ENCODE measurements around the gene MOK.

MOK gene

GRCh38 chr14:102277874-102278630 lies 26.9 kb downstream of the MOK start:
- TF ChIP-seq CTCF (IDR thresholded peaks at IDR 0.05; ENCODE audit: low read depth, low read length, missing control alignments) = no peak
- no peak for DNase-seq (ENCODE audit: extremely low read depth, low read depth)
- H3K4me3 ChIP-seq (replicated peaks; ENCODE audit: low read depth, low read length) = no peak overlapping the region

- H3K4me3 ChIP-seq (replicated peaks; ENCODE audit: low read depth, low read length) = no peak overlapping the region
- no peak for TF ChIP-seq CTCF (IDR thresholded peaks at IDR 0.05; ENCODE audit: low read depth, low read length, missing control alignments)
- DNase-seq (ENCODE audit: extremely low read depth, low read depth) = no peak
These were observed 29.1 kb downstream of the MOK start for GRCh38 chr14:102275866-102276265.

DNA sequence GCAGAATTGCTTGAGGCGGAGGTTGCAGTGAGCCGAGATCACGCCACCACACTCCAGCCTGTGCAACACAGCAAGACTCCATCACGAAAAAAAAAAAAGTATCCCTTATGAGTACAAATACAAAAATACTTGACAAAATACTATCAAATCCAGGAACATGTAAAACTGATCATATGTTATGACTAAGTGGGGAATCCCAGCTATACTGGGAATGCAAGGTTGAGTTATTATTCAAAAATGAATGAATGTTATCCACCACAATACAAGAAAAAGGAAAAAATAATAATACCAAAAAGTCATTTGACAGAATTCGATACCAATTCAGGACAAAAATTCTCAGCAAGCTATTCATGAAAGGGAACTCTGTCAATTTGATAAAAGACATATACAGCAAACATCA lies 32.6 kb downstream of the MOK start:
- no peak for DNase-seq (ENCODE audit: extremely low read depth, low read depth)

GRCh38 chr14:102264775-102265174 lies 40.2 kb downstream of the MOK start:
- TF ChIP-seq CTCF (IDR thresholded peaks at IDR 0.05; ENCODE audit: low read depth, low read length, missing control alignments) = no peak
- no peak for DNase-seq (ENCODE audit: extremely low read depth, low read depth)
- H3K4me3 ChIP-seq (replicated peaks; ENCODE audit: low read depth, low read length) = no peak overlapping the region

More for the DNA sequence above, 32.6 kb downstream of the MOK start:
- H3K4me3 ChIP-seq (replicated peaks; ENCODE audit: low read depth, low read length) = no peak overlapping the region
- TF ChIP-seq CTCF (IDR thresholded peaks at IDR 0.05; ENCODE audit: low read depth, low read length, missing control alignments) = no peak

- DNase-seq (ENCODE audit: extremely low read depth, low read depth) = no peak
- H3K4me3 ChIP-seq (replicated peaks; ENCODE audit: low read depth, low read length) = no peak overlapping the region
- no peak for TF ChIP-seq CTCF (IDR thresholded peaks at IDR 0.05; ENCODE audit: low read depth, low read length, missing control alignments)
These were observed 40.6 kb downstream of the MOK start for GRCh38 chr14:102264355-102264754.

DNA sequence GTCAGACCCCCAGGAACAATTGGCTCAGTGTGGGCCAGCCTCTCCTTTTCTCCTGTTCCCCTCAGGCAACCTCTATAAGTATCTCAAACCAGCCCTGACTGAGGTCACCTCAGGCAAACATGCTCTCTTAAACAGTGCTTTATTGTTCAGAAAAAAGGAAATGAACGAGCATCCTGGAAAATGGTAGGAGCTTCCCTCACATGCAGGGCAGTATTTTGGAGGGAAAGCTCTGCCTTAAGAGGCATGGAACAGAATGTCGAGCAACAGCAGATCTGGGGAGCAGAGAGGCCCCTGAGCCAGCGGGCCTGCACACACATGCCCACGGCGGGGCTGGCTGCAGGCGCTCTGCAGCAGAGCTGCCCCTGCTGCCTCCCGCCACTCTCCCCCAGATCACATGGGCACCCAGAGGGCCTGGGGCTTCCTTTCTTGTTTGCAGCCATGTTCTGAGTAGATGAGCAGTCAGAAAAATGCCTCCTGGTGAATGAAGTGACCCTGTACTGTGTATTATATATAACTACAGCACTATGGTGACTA lies 42.0 kb downstream of the MOK start:
- DNase-seq (ENCODE audit: extremely low read depth, low read depth) = no peak
- H3K4me3 ChIP-seq (replicated peaks; ENCODE audit: low read depth, low read length) = no peak overlapping the region
- no peak for TF ChIP-seq CTCF (IDR thresholded peaks at IDR 0.05; ENCODE audit: low read depth, low read length, missing control alignments)
